HK-2 (cell line): ENCODE measurements around the gene TMEM203.

Experiments used
- DNase-seq: peaks from one replicate; pipeline ENCODE4 v3.0.0-alpha.2; 2018; ENCODE audit not compliant: unreplicated experiment

TMEM203 gene

DNA sequence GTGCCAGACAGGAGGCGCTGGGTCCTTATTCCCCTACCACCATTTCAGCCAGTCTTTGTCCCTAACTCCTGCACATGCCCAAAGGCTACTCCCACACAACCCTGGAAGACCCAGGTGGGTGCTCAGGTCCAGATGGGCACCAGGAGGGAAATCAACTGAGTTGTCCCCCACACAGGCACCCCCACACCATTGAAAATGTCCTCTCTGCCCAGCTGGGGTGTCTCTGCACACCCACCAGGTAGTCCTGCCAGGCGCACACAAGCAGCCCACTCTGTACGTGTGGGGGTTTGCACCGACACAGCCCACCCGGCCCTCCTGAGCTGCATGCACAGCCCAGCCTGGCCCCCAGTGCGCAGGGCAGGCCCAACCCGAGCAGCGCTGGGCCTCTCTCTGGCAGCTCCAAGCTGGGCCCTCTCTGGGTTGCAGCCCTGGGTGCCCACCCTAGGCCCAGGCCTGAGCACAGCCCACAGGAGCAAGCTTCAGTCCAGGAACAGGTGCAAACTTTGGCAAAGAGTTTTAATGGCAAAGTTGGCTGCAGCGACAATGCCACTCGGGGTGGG is 14.4 kb upstream of the TMEM203 start:
- no peak for DNase-seq

DNA sequence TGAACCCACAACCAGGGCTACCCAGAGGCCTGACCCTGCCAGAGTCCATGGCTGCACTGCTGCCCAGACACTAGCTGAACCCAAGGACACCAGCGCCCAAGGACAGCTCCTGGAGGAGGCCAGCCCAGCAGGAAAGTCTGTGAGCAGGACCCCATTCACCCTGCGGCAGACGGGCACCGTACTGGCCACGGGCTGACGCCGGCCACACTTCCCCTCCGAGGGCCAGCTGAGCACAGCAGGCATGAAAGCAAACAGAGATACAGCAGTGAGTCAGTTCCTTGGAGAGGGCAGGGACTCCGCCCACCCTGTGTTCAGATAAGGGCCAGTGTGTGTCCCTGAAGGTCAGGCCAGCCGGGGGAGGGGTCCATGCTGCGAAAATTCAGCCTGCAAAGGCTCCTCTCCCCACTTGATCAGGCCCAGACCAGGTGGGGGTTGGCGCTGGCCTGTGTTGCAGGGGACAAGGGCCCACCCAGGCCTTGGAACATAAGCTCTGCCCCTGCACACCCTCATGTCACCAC is 13.4 kb upstream of the TMEM203 start:
- peak; percentile 71 for DNase-seq

DNA sequence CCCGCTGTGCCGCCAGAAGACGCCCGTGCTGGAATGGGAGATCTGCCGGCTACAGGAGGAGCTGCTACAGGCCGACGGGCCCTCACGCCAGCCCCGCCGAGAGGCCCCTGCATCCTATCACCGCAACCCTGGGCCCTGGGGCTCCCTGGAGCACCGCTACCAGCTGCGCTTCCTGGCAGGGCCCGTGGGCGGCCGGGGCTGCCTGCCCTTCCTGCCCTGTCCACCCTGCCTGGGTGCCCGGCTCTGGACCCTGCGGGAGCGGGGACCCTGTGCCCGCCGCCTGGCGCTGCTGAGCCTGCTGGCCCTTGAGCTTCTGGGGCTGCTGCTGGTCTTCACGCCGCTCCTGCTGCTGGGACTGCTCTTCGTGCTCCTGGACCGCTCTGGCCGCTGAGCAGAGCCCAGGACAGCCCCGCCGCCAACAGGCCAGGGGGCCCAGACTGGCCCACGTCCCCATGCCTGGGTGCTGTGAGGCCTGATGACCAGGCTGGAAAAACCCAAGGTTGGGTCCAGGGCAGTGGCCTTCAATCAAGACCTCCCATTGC is 12.8 kb upstream of the TMEM203 start:
- no peak for DNase-seq

DNA sequence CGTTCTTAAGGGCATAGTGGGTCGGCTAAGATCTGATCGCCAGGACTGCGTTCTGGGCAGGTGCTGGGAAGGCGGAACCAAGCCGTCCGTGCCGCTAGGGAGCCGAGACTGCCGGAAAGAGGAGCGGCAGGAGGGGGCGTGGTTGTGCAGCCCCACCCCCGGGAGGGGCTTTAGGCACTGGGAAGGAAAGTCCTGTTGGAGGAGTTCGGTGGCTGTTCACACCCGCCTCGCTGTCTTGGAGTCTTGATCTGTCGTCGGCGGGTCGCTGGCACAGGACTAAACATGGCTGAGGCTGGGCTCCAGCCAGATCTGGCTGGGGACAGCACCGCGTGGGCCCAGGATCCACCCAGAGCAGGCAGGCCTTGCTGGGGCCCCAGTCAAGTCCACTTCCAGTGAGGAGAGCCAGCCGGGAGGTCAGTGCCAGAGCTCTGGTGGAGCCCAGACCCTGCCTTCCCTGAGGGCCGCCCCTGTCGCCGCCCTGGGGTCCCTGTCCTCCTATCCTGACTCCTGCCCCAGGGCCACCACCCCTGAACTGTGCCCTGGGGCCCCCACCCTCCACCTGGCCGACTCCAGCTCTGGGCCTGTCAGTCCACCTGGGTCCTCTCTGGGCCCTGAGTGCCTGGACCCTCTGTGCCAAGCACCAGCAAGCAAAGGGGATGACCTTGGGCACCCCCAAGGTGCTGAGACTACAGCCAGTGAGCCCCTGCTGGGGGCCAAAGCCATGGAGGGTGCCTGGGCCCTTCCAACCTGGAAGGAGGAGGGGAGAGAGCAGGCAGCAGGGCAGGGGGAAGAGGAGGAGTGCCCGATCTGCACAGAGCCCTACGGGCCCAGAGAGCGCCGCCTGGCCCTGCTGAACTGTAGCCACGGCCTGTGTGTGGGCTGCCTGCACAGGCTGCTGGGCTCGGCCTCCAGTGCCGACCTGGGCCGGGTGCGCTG is 12.1 kb upstream of the TMEM203 start:
- peak; percentile 77 for DNase-seq

DNA sequence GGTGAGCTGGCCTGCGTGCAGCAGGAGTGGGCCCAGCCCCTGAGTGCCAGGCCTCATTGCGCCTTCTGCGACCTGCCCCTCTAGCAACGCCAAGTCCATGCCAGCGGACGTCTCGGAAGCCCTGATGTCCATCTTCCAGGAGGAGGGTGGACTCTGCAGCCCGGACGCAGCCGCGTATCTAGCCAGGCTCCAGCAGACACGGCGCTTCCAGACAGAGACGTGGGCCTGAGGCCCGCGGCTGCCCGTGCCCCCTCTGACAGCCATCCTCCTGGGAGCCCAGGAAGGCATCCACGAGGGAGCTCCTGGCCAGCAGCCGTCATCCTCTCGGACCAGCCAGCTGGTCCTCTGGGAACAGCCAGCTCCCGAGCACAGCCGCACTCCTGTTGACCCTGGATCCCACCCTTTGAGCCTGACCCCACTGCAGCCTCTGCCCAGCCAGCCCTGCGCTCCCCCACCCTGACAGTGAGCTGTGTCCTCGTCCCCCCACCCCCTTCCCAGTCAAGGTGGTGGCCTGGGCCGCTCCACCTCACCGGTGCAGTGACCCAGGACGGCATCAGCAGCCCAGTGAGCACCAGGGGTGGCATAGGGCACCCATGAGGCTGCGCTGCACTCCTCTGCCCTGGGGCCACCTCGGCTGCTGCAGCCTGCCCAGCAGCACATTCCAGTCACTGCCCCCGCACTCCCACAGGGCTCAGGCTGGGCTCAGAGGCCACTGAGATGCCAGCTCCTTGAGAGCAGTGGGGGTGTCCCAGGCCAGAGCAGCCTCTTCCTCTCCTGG is 10.9 kb upstream of the TMEM203 start:
- DNase-seq = no peak

DNA sequence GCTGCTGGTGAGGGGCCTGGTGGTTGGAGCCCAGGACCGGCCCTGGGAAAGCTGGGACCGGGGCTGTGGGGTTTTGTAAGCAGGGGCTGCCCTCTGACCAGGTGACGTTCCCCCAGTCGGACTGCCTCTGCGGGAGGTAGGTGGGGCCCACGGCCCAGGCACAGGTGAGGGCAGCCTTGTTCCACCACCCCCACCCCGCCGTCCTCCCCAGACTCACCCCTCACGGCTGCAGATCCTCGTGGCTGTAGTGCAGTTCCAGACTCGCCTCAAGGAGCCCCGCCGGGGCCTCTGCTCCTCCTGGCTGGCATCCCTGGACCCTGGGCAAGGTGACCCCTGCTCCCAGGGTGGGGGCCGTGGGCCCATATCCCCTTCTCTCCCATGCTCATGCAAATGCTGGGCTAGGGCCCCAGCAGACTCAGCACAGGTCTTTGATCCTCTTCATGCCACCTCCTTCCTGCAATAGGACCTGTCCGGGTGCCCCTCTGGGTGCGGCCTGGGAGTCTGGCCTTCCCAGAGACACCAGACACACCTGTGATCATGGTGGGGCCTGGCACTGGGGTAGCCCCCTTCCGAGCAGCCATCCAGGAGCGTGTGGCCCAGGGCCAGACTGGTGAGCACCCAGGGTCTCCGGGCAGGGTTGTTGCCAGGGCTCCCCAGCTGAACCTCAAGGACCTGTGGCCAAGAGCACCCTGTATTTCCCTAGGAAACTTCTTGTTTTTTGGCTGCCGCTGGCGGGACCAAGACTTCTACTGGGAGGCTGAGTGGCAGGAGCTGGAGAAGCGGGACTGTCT is 9.9 kb upstream of the TMEM203 start:
- DNase-seq = no peak

DNA sequence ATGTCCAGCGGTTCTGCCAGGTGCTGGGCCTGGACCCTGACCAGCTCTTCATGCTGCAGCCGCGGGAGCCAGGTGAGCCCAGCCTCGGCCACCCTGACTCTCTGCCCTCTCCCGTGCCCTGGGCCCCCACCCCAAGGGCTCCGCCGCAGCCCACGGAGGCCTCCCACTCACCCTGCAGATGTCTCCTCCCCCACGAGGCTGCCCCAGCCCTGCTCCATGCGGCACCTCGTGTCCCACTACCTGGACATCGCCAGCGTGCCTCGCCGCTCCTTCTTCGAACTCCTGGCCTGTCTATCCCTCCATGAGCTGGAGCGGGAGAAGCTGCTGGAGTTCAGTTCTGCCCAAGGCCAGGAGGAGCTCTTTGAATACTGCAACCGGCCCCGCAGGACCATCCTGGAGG is 9.2 kb upstream of the TMEM203 start:
- DNase-seq = no peak

DNA sequence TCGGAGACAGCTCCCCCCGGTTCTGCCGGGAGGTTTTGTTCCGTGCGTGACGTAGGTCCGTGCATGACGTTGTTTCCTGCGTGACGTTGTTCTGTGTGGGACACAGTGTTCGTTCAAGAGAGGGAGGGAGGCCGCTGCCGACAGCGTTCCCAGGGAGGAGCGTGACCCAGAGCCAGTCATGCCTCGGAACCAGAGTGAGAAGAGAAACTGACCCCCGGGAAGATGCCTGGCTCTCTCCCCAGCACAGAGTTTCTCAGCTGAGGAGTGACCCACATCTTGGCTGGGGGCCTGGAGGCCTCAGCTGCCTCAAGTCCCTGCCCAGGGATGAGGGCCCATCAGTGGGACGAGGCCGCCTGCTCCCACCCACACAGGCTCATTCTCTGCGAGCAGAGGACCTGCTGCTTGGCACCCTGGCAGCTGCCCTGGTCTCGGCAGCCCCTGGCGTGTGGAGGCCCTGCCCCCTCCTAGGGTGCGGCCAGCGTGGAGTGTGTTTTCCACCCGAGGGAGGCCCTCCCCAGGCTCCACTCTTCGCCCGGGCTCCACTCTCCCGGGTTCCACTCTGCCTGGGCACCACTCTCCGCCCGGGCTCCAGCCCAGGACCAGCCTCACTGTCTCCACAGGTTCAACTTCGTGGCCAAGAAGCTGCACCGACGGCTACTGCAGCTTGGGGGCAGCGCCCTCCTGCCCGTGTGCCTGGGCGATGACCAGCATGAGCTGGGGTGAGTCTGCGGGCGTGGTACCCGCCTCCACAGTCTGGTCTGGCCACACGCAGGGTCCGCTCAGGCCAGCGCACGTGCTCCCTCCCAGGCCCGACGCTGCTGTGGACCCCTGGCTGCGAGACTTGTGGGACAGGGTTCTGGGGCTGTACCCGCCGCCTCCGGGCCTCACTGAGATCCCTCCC is 8.0 kb upstream of the TMEM203 start:
- no peak for DNase-seq

DNA sequence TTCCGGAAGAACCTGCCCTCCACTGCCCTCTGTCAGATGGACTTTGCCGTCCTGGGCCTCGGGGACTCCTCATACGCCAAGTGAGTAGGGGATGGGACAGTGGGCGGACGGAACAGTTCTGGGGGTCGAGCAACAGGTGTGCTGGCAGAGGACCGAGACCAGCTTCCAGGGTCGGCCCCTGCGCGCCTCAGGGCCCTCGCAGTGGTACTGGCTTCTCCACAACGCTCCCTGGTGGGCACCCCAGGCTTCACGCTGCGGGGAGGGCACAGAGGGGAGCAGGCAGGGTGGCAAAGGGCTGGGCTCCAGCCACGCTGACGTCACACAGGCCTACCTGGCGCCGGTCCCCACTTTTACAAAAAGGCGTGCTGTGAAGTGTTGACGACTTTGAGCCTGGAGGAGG is 7.1 kb upstream of the TMEM203 start:
- DNase-seq = no peak

DNA sequence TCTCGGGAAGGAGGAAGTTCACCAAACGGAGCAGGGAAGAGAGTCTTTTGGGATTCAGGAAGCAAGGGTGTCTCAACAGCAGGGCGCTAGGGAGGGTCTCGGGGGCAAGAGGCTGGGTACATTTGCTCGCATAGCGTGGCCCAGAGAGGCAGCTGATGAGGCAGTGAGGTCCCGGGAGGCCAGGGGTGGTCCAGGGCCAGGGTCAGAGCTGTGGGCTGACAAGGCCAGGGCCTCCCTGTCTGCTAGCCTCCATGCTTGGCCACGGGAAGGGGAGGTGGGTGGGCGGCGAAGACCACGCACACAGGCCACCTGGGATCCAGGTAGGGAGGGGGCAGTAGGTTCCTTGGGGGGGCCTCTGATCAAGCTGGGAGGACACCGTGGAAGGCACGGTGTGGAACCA is 6.1 kb upstream of the TMEM203 start:
- DNase-seq = no peak

DNA sequence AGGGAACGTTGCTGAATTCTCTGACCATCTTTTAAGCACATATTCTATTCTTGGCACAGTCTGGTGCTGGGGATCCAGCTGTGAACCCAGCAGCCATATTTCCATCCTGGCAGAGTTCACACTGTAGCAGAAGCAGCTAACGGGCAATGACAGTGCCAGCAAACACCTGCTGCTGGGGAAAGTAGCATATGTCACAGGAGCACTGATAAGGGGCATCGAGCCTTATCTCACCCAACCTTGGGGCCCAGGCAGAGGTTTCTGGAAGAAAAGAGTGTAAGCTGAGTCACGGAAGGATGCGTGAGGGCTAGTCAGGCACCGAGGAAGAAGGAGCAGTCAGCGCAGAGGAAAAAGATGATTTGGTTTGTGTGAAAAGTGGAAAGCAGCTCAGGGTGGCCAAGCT is 1.2 kb upstream of the TMEM203 start:
- DNase-seq = no peak

DNA sequence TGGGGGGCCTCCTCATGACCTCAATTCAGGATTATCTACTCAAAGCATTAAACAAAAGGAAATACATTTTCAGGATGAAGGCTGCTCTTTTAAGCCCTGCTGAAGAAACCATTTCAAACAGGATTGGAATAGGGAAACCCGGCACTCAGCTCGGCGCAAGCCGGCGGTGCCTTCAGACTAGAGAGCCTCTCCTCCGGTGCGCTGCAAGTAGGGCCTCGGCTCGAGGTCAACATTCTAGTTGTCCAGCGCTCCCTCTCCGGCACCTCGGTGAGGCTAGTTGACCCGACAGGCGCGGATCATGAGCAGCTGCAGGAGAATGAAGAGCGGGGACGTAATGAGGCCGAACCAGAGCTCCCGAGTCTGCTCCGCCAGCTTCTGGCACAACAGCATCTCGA is 720 bp downstream of the TMEM203 start:
- no peak for DNase-seq

DNA sequence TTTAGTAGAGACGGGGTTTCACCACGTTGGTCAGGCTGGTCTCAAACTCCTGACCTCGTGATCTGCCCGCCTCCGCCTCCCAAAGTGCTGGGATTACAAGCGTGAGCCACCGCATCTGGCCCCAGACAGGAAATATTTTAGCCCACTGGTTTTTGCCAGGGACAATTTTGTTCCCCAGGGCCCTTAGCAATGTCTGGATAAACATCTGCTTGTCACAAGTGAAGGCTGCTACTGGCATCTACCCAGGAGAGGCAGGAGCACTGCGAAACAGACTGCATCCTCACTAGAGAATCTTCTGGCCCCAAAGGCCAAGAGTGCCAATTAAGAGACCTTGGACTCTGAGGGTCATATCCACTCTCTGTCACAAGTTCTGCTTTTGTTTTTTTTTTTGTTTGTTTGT is 2.5 kb downstream of the TMEM203 start:
- DNase-seq = no peak

DNA sequence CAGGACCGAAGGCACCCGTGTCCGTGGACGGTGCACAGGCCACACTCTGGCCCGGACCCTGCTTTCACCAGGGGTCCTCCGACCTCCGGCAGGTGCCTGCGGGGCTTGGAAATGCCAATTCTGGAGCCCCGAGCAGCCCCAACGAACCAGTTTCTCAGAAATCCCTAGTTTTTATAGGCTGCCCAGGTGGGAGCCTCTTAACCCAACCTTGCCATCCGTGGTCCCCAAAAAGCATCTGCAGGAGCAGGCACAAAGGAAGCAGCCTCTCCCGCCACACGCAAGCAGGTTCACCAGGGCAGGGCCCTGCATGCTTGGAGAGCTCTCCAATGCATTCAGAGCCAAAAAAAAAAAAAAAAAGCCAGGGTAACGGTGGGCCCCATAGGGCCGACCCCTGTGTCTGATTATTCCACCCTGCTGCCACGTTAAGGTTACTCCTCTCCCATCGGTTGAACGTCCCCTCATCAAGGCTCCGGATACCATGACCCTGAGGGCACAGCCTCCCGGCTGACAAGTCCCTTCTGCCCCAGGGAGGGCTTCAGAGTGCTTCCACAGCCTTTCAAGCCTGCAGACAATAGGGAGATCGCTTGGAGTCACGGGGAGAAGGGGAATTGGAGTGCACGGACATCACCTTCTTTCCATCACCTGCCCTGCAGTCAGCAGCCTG is 4.1 kb downstream of the TMEM203 start:
- DNase-seq = no peak

DNA sequence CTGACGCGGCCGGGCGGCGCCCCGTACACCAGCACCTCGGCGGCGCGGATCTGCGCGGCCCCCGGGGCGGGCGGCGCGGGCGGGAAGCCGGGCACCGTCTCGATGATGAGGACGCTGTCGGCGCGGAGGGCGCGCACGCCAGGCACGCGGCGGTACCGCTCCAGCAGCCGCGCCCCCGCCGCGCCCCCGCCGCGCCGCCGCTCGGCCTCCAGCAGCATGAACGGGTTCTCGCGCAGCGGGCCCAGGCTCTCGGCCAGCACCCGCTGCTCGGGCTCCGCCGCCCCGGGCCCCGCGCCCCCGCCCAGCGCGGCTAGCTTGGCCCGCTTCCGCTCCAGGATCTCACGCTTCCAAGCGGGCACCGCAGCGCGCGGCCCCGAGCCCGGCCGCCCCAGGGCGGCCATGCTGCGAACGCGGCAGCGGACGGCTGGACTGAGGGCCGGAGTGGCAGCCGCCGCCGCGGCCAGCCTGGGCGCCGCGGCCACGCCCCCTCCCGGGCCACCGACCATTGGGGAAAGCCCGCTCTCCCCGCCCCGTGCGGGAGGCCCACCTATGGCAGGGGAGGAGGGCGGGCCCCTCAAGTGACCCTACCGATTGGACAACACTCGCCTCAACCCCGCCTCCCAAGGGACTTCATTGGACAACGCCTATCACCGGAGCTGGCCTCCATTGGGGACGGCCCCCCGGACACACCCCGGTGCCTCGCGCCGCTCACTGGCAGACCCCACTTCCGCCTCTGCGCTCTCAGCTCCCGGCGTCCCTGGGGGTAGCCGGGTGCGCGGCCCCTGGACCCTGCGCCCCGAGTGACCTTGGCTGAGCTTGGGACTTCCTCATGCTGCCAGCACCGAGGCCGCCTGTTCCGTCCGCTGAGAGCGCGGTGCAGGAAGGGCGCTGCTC is 4.9 kb downstream of the TMEM203 start, which contains the start of gene TPRN:
TPRN (minus strand) TSS at position 431 of the 894 bp plus-strand sequence; CDS start at position 401, 30 bp downstream.
- DNase-seq = peak; percentile 99

DNA sequence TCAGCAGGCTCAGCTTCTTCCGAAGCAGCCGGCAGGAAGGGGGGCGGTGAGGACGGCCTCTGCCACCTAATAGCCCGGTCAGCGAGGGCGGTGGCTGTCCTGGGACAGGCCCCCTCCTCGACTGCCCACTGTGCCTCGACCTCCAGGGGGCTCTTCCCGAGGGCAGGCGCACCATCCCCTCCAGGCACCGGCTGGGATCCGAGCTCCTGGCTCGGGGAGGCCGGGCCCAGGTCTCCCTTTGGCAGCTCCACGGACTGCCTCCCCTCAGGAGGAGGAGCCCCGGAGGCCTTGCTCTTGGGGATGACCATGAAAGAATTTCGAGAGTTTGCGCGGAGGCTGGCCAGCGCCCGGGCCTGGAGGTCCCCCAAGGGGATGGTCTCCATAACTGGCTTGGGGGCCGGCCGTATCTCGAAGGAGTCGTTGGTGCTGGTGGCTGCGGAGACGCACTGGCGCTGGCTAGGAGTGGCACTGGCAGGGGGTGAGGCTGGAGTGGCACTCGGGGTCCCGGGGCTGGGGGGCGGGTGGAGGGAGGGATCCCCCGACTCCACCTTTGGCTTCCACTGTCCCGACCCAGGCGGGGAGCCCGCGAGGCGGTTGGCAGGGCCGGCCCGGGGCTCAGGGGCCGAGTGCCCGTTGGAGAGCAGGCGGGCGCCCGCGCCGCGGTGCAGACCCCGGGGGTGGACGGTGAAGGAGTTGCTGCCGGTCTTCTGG is 5.9 kb downstream of the TMEM203 start:
- DNase-seq = peak; percentile 47

DNA sequence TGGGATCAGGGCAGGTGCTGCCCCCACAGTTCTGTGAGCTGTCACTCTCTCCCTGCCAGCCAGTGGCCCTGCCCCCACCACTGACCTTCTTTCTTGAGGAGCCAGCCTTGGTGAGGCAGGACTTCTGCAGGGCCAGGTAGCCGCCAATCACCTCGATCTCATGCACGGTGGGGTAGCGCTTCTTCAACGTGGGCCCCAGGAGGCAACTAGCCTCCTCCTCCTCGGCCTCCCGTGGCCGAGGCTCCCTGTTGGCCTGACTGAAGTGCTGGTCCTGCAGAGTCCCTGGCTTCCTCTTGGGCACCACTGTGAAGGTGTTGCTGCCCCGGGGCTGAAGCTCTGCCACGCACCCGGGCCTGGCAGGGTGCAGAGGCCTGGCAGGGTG is 6.6 kb downstream of the TMEM203 start:
- DNase-seq = no peak
